ENCODE measurements around the gene CALD1.
A peak's percentile ranks its signal among the peaks of the same experiment; 100 is the strongest.
"Not testable (repeated sequence)": the region's sequence is repeated elsewhere in the genome, so short reads cannot be mapped to it uniquely, and the experiment has no call there.

Gene CALD1

DNA sequence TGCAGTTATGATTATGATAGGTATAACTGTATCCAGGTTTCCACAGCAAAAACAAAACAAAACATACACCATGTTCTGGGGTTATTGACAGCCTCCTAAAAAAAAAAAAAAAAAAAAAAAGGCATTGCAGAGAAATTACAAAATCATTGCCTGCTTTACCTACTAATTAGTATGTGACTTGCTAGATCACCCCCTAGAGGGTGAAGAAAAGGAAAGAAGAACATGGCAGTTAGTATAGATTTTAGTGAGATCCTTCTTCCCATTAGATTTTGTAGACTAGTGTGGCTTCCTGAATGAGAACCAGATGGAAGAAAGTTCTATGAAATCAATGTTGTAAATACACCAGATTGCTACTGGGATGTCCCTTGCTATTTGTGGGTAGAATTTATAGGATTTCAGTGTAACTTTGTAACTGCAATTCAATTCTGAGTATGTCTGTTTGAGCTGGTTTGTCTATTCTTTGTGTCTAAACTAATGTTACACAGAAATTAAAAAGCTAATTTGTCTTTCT, 182.9 kb downstream of the CALD1 start:
- DNase-seq: no peak

DNA sequence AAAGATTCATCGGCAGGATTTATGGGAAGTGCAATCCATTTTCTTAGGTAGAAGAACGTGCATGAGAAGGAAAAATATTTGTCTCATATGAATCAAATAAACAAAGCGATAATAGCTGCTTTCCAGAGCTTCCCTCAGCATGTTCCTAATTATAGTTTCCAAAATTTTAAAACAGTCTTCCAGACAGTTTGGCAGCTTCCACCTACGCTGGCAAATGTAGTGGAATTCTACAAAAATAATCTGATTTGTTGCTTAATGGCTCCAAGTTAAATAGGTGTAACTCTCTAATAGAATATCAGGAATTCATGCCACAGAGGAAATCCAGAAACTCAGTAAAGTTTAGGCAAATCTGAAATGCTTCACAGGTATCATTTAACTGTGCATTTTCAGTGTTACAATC, 183.6 kb downstream of the CALD1 start:
- DNase-seq: no peak

DNA sequence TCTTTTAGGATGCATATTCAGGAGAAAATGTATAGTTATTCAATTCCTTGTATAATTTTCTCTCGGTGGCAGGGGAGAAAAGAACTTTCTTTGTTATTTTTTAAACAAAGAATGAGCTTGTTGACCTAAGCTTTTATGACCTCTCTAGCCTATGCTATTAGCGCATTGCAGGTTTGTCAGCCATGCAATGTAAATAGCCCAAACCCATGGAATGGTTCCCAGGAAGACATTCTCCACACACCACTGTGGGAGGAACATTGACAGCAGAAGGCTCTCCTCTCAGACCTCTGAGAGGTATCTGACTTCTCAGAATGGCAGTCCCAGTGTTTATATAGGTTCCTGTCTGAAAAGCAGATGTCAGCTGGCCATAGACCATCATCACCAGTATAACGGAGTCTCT, 187.3 kb downstream of the CALD1 start:
- no peak for DNase-seq

DNA sequence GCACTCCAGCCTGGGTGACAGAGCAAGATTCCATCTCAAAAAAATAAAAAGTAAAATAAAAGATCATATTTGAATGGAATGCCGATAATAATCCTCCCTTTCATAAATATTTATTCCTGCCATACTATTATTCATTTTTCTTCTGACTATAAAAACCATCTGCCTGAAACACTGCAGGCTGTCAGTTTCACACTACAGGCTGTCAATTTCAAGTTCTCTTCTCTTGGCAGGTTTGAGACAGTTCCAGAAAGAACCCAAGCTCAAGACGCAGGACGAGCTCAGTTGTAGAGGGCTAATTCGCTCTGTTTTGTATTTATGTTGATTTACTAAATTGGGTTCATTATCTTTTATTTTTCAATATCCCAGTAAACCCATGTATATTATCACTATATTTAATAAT, 188.7 kb downstream of the CALD1 start:
- DNase-seq: no peak

DNA sequence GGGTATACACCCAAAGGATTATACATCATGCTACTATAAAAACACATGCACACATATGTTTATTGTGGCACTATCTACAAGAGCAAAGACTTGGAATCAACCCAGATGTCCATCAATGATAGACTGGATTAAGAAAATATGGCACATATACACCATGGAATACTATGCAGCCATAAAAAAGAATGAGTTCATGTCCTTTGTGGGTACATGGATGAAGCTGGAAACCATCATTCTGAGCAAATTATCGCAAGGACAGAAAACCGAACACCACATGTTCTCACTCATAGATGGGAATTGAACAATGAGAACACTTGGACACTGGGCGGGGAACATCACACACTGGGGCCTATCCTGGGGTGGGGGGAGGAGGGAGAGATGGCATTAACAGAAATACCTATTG, 202.2 kb downstream of the CALD1 start:
- DNase-seq: not testable (repeated sequence)

DNA sequence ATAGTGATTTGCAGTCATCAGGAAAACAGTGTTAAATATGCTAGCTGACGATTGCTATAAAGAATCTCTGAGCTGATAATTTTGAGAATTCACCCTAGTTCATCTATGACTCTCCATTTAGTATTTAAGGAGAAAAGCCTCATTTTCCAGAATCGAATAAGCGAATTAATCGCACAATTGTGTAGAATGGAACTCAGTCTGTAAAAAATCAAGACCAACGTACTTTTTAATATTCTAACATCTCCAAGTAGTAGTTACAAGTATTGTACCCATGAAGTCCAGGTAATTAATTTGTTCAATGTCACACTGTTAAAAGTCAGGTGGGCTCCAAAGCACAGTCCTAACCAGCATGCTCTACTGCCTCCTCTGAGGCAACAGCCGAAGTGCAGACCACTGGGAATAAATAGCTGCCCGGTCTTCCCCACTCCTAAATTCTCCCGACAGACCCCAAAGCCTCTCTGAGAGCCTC, 206.5 kb downstream of the CALD1 start:
- DNase-seq: peak in 1 of 2 donors; percentile 52

DNA sequence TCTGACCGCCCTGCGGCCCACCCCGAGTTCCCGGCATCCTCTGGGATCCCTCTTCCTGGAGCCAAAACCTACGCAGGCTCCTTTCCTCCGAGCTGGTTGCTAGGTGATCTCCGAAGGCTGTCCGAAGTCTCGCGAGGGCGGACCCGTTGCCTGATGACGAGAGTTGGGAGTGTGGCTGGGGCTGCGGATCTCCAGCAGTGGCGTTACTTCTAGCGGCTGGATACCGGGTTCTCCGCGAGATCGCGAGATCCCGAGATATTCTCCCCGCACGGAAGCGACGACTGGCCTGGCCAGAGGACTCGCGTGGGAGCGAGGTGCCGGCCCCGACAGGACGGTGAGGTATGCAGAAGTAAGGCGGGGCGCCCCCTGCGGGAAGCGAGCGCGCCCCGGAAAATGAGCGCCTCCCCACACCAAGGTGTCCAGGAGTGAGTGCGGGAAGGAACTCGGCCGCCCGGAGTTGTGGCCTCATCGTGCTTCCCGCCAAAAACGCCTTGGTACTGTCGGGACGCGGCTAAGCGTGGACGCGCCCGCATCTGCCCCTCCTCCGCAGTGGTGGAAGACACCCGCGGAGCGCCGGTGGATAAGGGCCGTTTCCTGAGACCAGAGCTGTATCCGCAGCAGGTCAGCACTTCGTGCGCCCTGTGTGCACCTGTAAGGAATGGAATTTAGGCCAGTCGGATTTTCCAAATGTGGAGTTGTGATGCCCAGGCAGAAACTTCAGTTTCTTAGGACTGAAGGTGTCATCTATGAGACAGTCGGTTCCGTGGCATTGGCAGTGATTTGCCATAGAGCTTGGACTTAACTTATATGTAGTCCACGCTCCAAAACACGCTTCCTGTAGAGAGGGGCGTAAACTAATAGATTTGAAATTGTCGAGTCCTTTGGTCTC, 207.2 kb downstream of the CALD1 start, which contains the start of gene AGBL3:
TSS of gene AGBL3 (plus strand) at position 146 of the 889 bp plus-strand sequence. CDS start 1,426 bp downstream, outside the sequence.
- peak; percentile 90 to 91 for DNase-seq

DNA sequence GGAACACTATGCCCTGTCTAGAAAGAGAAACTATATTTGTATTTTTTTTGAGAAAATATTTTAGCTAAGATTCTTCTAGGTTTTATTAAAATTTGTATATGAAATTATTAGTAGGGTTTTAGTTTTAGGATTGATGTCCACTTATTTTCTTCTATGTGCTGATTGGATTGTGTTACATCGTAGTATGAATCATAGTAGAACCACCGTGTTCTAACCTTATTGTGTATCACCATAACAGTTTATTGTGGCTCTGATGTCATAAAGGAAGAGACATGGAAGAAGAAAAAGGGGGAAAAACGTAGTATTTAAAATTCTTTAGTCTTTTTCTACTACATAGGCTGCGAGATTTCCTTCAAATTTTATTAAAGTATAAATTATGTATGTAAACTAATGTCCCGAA, 208.7 kb downstream of the CALD1 start:
- DNase-seq: no peak

DNA sequence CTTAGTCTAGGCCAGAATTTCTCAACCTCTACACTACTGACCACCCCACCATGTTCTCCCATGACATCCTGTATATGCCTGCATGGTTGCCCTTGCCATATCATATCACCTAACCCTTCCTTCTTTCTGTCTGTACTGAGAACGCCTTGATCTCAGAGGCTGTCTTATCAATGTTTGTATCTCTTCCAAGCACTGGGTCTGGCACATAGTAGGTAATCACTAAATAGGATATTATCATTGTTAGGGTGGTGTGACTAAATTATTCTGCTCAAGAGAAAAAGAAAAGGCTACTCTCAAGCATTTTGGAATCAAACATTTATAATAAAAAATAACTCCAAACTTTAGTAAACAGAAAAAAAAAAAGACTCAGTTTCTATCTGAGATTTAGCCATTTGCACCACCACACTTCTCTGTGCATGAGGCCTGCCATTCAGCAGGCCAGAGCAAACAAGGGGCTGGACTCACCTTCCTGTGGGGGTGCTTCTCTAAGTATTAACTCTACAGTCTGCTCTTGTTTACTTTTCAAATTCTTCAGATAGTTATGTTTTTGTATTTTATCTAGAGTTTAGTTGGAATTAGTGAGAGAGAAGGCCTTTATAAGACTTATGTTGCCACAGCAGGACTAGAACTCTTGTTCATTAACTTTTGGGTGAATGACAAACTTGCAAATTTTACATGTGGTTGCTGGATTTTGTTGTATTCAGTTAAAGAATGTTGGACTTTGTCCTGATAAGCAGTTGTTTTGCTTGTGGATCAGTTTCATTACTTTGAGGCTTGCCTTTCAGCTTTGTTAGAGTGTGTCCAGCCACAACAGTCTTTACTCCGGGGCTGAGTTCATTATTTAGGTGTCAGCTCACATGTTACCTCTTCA, 212.3 kb downstream of the CALD1 start:
- DNase-seq: no peak

DNA sequence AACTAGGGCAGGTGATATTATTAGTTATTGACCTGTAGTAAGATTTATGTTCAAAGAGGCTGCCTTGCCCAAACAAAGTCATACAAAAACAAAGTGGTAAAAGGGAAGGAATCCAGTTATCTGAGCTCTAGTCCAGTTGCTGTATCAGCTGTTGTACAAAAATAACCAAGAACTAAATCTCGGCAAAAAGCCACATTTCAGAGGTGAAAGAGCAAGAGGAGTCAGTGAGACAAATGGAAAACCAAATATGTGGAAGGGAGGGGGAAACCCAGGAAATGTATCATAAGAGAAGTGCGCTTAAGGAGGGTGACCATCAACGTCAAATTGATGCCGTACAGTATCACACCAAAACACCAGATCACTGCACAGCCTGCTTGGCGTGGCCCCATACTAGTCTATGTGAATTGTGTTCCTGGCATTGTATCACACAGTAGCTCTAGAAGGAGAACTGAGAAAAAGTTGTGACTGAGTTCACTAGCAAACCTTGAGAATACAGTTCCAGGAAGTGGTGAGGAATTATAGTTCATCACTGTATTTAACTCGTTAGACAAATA, 213.3 kb downstream of the CALD1 start:
- no peak for DNase-seq

DNA sequence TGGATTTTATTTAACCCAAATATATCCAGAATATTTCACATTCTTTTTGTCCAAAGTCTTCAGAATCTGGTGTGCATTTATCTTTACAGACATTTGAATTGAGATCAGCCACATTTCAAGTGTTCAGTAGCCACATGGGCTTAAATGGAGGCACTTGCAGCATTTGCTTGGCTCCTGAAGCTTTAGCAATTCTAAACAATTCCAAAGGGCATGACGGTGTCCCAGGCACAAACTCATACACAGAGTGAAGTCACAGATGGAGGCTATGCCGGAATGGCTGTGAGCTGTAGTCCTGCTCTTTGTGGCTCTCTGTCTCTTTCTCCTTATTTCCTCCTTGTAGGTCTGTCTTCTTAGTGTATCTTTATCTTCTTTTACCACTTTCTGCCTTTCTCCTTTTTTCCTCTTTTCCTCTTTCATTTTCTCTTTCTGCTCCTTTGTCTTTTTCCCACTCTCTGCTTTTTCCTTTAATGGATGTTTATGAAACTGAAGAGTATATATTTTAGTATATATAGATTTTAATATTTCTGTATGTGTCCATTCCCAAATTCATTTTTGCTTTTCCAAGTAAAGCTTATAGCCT, 214.5 kb downstream of the CALD1 start:
- no peak for DNase-seq

DNA sequence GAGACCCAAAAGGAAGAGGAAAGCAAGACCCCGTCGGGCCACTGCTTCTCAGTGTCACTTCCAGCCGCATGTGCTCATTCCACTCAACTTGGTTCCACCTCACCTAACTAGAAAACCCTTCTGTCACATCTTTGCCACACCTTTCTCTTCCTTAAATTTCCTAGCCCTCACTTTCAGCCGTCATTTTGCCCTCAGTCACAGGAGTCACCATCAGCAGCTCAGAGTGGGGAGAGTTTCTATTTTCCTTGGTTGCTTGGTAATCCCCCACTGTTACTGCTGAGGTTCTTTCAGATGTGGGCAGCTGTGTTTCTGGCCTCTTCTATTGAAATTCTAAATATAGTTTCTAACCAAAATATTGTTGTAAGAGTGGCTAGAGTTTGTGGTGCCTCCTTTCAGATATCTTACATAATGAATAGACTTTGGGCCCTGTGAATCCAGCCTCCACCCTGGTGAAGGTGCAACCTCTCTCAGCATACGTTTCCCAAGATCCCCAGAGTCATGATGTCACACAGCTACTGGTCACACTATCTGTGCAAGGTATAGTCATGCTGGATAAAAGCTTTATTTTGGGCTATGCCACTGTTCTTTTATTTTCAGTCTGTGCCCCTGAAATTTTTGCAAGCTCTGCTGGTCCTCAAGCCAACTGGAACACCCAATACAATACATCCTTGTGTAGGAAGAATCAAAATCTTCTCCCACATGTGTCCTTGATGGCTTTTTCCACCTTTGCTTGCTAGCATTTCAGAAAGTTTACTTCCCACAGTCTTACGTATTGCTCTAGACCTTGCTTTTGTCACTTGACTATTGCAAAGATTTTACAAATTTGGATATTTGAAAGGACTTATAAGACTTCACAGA, 216.0 kb downstream of the CALD1 start:
- no peak for DNase-seq

DNA sequence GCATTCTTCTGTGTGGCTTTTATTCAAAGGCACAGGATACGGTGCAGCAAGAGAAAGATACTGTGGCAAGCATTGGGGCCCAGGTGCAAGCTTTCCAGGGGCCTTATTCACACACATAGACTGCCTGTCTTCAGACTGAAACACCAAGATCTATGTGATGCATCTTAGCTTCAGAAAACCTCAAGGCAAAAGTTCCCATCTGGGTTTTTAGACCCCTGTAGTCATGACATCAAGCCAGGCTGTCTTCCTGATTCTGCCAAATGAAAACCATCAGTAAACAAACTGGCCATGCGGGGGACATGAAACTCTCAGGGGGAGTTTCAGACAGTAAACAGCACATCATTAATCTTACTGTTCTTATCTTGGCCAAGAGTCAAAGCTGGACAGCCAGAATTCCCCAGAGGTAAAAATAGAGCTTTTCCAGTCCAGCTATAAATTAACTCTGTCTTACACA, 216.7 kb downstream of the CALD1 start:
- DNase-seq: no peak

DNA sequence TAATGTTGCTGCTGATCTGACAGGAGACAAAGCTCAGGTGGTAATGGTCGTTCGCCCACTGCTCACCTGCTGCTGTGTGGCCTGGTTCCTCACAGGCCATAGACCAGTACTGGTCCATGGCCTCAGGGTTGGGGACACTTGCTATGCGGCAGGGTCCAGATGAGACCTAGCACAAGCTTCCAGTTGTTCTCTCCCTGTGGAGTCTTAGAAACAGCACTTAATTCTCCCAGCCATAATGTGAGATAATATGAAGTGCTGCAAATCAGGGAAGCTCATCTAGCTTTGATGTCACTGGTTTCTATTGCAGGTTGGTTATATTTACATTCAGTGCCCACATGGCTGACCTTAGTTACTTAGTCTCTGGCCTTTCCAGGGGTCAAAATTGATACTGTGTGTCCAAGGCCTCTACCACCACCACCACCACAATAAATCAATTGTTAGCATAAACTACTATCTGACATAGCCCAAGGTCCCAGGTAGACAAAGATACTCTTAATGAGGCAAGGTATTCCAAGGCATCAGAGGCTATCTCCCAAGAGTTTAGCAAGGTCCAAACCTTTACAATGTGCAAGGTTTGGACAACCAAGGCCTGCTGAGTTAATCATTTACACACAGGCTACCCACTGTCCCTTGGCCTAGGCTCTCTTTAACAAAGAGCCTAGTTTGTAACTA, 217.9 kb downstream of the CALD1 start:
- DNase-seq: no peak

DNA sequence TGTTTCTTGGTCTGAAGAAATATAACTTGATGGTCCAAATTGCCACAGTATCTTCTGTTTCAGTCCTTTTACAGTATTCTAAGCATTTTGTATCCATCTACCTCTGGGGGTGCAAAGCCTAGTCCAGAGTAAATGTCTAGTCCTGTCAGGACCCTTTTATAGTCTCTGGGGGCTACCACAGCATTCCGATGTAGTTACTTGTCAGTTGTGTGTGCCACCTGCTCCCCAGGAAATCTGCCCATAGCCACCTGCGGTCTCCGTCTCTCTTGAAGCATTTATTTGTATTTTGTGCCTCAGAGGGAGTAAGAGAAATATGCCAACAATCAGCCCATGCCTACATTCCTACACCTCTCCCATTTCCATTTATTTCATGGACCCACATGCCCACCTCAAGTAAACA, 219.7 kb downstream of the CALD1 start:
- no peak for DNase-seq

DNA sequence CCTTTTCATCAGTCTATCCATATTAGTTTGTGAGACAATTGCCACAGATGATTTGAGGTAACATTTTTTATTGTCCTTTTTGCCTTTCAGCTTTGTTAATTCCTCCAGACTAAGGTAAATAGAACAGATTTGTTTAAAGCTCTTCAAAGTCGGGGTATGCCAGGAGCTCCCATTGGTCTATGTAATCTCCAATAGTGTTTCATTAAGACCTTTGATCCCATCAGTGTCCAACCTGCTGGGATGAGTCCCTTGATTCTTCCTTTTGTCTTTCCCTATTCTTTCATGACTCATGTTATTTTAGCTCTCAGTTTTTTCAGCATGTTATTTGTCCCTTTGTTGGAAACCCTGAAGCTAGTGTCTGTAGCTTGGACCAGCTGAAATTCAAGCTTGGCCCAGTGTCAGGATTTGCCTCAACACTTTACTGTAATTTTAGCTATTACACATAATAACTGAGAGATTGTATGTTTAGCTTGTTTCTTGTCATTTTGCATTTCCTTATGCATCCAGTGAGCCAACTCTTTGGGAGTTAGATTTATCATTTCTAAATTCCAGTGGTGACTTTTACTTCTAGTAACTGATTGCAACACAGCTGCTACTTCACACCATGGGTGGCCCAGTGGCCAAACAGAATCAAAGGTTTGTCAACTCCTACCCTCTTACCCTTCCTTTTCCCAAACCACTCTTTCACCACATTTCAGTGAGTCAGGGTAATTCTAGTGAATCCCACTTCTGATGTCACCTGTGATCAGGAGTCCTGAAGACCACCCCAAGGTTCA, 222.1 kb downstream of the CALD1 start:
- DNase-seq: no peak

DNA sequence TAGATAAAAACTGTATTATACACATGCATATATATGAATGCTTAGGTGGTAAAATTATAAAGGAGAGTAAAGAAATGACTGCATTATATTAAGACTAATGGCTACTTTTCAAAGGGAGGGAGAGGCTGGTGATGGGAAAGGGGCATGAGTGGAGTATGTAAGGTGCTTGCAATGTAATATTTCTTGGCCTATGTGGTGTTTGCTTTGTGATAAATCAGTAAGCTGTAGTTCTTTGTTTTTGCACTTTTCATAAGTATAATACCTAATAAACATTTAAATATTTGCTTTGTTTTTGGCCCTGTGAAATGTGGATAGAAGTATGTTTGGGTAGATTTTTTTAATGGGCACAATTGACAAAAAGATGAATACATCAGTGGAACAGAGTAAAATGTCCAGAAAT, 232.8 kb downstream of the CALD1 start:
- no peak for DNase-seq
